Left lung (tissue), 14 donors: ENCODE measurements around the gene FABP2. TPM values are rescaled to one million over a fixed set of nuclear protein-coding genes. Genes with fewer than 3 reads are reported as not detected.
"Not testable (repeated sequence)": the region's sequence is repeated elsewhere in the genome, so short reads cannot be mapped to it uniquely, and the experiment has no call there.

Experiments
- ATAC-seq: fragments of 200-7000 bp; cut with Tn5 transposase; one replicate; pipeline ENCODE4 v1.9.1; 2020; ENCODE audit warnings: moderate library complexity
- DNase-seq, 4 donors: peaks; one replicate each; pipeline ENCODE4 v3.0.0-alpha.2; 2013 to 2020
- H3K27ac ChIP-seq, 2 donors: fragments of 200-600 bp; sonication (generic) in 1 of 2; one replicate each; pipeline versions ENCODE4 v1.5.0 to v1.8.0; 2020 to 2021
- H3K27me3 ChIP-seq, 2 donors: fragments of 200-600 bp; sonication (generic) in 1 of 2; one replicate each; pipeline versions ENCODE4 v1.5.0 to v1.8.0; 2020 to 2021
- H3K36me3 ChIP-seq, 2 donors: fragments of 200-600 bp; sonication (generic) in 1 of 2; one replicate each; pipeline versions ENCODE4 v1.5.0 to v1.8.0; 2020 to 2021
- H3K4me1 ChIP-seq, 2 donors: fragments of 200-600 bp; one replicate each; pipeline ENCODE4 v1.8.0; 2021
- H3K4me3 ChIP-seq, 2 donors: fragments of 200-600 bp; sonication (generic) in 1 of 2; one replicate each; pipeline versions ENCODE4 v1.5.0 to v1.8.0; 2020 to 2021; ENCODE audit warnings: mild to moderate bottlenecking in 1 of 2
- H3K9me3 ChIP-seq, 2 donors: fragments of 200-600 bp; sonication (generic) in 1 of 2; one replicate each; pipeline versions ENCODE4 v1.5.0 to v1.8.0; 2020 to 2021
- intact Hi-C, 2 donors: fragments of 100-400 bp; cut with DNase I; formaldehyde crosslinking; loops; one replicate each; pipeline versions ENCODE4 v1.11.2 to v1.14.2; 2022
- long read RNA-seq, 12 donors: library from polyadenylated mRNA in 2 of 12; unstranded in 2 of 12; transcript quantifications; one replicate each; pipeline ENCODE4 v2.0.0 and lab custom pipeline, GENCODE V29; 2019 to 2026
- polyA plus RNA-seq, 6 donors: library from polyadenylated mRNA; unstranded; fragments of 120-200 nt; gene quantifications; one replicate each; pipeline ENCODE4 v1.2.1, GENCODE V29; 2013; ENCODE audit not compliant: insufficient read length in 6 of 6
- total RNA-seq, 2 donors: library from RNA; stranded (reverse); fragmentation: NEBNext Ultra II Directional; extraction: Animal tissue kit (Norgen Biotek cat#: 25700); gene quantifications; one replicate each; pipeline ENCODE4 v1.2.1, GENCODE V29; 2021
- TF ChIP-seq, protein P1 (sequence below), 2 donors: fragments of 200-600 bp; sonication (generic) in 1 of 2; IDR thresholded peaks; one replicate each; pipeline versions ENCODE4 v1.5.0 to v1.8.0; 2021; ENCODE audit warnings: antibody characterized with exemption in 2 of 2
- donor health status: DM: no; HTN: yes; CAD: no.
- donor health status: DM: no; HTN: no; CAD: no.

FABP2 gene
- total RNA-seq (not detected), polyA plus RNA-seq (under 1 TPM in 1 of 6 donors, not detected in 5; 0.06 TPM)
- long read RNA-seq, donor 1, transcript FABP2-201 (4 exons, 2,478 nt), result major isoform, 5 of 5 reads
- long read RNA-seq, donor 1, partial matches to known transcripts, result 0 of 5 reads
- long read RNA-seq, donor 1, other reads (novel, unspliced or antisense), result 0 of 5 reads
- long read RNA-seq, donor 2, transcript FABP2-201 (4 exons, 2,478 nt), result major isoform, 5 of 5 reads
- long read RNA-seq, donor 2, partial matches to known transcripts, result 0 of 5 reads
- long read RNA-seq, donor 2, other reads (novel, unspliced or antisense), result 0 of 5 reads
- long read RNA-seq, donor 3, result 0 reads
- long read RNA-seq, donor 4, result 0 reads
- long read RNA-seq, donor 5, result 0 reads
- long read RNA-seq, donor 6, result 0 reads
- long read RNA-seq, donor 7, result 0 reads
- long read RNA-seq, donor 8, result 0 reads
- long read RNA-seq, donor 9, partial matches to known transcripts, result 0 of 3 reads
- long read RNA-seq, donor 9, other reads (novel, unspliced or antisense), result 0 of 3 reads
- long read RNA-seq, donor 10, result 0 reads
- long read RNA-seq, donor 11, partial matches to known transcripts, result 0 of 1 reads
- long read RNA-seq, donor 11, other reads (novel, unspliced or antisense), result 0 of 1 reads
- long read RNA-seq, donor 12, result 0 reads

DNA sequence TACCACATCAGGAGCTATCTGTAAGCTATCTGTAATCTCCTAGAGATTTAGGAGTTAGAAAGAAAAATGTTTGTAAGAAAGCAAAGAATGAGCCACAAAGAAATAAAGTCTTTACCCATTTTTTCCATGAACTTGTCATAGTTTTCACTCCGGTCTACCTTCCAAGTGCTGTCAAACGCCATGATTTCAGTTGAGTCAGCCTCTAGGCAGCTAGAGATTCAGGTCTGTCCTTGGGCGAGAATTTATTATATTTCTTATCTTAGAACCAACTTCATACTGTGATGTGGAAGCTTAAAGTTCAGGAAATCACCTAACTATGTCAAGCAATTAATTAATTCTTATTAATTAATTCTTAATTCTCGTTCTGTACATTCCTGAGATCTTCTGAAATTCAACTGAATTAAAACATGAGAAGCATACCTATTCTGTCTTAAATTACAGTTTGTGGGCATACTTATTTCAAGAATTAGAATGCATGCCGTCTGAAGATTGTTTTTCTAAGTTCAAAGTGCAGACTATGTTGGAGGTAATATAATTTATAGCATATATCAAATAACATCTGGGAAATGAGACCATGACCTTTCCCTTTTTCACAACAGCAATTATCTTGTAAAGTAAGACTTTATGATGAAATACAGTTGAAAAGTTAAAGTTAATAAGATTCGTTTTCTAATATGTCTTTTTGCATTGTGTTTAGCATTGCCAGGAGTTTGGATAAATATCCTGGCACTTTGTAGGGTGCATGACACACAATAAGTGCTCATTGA, at the start of gene FABP2:
TSS of gene FABP2 (minus strand) at position 218 of the 767 bp plus-strand sequence. CDS start at position 182, 36 bp downstream.
- intact Hi-C loops, result no loop called here
- TF ChIP-seq, protein P1, sequence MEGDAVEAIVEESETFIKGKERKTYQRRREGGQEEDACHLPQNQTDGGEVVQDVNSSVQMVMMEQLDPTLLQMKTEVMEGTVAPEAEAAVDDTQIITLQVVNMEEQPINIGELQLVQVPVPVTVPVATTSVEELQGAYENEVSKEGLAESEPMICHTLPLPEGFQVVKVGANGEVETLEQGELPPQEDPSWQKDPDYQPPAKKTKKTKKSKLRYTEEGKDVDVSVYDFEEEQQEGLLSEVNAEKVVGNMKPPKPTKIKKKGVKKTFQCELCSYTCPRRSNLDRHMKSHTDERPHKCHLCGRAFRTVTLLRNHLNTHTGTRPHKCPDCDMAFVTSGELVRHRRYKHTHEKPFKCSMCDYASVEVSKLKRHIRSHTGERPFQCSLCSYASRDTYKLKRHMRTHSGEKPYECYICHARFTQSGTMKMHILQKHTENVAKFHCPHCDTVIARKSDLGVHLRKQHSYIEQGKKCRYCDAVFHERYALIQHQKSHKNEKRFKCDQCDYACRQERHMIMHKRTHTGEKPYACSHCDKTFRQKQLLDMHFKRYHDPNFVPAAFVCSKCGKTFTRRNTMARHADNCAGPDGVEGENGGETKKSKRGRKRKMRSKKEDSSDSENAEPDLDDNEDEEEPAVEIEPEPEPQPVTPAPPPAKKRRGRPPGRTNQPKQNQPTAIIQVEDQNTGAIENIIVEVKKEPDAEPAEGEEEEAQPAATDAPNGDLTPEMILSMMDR (IDR thresholded peaks at IDR 0.05), result no peak
- no peak for ATAC-seq
- Histone ChIP-seq H3K27me3 (no peaks in the 10 kb centered on the region), H3K9me3 (no peaks in the 10 kb centered on the region), H3K4me3 (no peak within 1 kb of the TSS), H3K36me3 (no peaks in the 10 kb centered on the region), H3K4me1 (no peaks in the 10 kb centered on the region), H3K27ac (no peak within 1 kb of the TSS)
- no peak for DNase-seq

DNA sequence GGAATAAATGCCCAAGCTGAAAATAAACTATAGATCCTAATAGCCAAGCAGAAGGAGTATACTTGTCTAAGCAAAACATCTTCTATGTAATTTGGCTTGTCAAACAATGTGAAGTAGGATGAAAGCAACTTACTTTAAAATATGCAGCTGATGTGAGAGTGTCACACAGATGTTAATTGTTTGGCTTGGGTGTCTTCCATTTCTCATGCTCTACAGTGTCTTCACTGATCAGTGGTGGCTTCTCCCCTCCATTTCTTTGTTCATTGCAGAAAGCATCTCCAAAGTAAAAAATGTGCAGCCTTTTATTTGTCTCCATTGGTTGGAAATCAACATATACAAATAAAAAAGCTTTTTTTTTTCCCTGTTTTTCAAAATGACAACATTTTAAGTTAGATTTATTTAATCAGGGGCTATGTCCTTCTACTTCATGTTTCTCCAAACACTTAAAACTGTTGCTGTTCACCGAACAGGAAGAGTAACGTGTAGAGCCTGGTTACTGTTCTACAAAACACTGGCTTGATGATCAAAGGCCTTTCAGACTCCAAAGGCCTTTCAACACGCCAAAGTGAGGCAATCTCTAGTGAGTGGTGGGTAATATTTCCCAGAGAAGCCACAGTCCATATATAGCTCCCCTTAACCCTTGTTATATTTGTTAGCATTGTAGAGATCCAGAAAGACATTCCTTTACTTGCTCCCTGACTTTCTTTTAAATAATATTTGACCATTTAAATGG, 49.2 kb upstream of the FABP2 start:
- intact Hi-C loops, H3K4me3 ChIP-seq, H3K36me3 ChIP-seq, DNase-seq, H3K27me3 ChIP-seq, H3K4me1 ChIP-seq, H3K9me3 ChIP-seq: not testable (repeated sequence)
- peak overlapping the region in 1 of 2 donors; percentile 89 for H3K27ac ChIP-seq
- ATAC-seq, result peak; percentile 82

DNA sequence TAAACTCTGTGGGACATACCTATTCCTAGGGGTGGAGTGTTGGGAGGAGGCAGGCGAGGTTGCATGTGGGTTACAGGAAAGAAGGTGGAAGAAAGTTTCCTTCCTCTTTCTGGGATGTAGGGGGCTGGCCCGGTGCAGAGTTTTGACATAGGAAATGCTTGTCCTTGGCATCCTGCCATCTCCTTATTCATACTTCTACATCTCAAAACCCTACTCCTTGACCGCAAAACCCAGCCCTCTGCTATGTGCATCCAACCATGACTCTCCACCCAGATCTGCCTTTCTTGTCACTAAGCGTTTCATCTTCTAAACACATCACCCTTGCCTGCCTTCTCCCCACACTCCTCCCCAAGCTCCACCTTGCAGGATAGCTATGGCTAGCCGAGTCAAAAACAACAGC, 48.5 kb upstream of the FABP2 start:
- H3K9me3 ChIP-seq, H3K27me3 ChIP-seq, H3K36me3 ChIP-seq, H3K4me1 ChIP-seq, intact Hi-C loops, H3K4me3 ChIP-seq: not testable (repeated sequence)
- DNase-seq (peak in 2 of 4 donors; percentile 3 to 31), ATAC-seq (peak; percentile 85)
- H3K27ac ChIP-seq, result peak overlapping the region in 1 of 2 donors; percentile 89

DNA sequence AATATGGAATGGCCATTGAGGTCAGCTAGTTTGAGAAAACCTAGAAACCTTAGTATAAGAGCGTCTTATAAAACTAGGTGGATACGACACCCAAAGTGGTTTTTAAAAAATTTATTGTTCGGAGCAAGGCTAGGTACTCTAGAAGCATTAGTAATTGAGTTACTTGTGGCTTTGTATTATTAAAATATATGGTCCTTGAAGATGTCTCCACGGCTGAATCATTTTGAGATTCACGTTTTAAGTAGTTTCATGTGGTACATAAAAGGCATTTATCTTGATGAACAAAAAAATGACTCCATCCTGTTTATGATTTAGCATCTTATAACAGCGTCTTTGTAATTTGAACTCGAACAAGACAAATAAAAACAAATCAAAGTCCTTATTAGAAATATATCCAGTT, 44.9 kb upstream of the FABP2 start:
- H3K9me3 ChIP-seq, H3K4me1 ChIP-seq, ATAC-seq, intact Hi-C loops, H3K27me3 ChIP-seq, H3K4me3 ChIP-seq, H3K36me3 ChIP-seq, DNase-seq, H3K27ac ChIP-seq: not testable (repeated sequence)

DNA sequence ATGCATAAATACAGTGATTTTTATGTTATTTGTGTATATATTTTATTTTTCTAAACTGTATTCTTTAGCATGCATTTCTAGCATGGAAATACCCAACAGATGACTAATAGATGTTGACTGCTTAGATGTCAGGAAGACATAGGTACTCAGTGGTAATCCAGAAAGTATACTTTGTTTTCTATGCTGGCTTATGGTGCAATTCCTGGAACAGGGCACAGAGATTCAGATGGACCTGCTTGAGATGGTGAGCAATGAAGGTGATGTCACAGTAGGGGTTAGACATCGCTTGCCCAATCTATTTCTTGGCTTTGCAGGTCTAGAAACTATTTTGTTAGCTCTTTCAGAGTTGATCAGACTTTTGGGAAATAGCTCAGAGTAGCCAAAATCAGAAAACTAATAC, 42.3 kb upstream of the FABP2 start:
- DNase-seq, ATAC-seq, H3K9me3 ChIP-seq, H3K4me3 ChIP-seq, H3K27me3 ChIP-seq, H3K36me3 ChIP-seq, H3K4me1 ChIP-seq, intact Hi-C loops: not testable (repeated sequence)
- H3K27ac ChIP-seq, result peak overlapping the region in 1 of 2 donors; percentile 5

DNA sequence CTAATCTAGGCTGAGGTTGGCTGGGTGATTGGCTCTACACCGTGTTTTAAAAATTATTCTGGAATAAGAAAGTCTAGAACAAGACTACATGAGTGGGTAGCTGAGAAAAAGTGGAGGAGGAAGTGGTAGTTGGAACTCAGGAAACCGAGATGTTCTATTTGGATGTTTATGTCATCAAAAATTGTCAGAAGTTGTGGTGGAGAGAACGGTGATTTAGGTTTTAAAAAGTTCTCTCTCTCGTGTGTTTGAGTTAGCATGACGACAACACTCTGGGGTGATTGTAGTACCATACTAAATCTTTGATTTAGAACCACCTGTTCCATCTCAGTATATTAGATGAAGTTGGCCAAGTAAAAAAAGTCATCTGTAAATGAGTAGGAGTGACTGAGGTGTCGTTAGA, 41.4 kb upstream of the FABP2 start:
- intact Hi-C loops, ATAC-seq: not testable (repeated sequence)

DNA sequence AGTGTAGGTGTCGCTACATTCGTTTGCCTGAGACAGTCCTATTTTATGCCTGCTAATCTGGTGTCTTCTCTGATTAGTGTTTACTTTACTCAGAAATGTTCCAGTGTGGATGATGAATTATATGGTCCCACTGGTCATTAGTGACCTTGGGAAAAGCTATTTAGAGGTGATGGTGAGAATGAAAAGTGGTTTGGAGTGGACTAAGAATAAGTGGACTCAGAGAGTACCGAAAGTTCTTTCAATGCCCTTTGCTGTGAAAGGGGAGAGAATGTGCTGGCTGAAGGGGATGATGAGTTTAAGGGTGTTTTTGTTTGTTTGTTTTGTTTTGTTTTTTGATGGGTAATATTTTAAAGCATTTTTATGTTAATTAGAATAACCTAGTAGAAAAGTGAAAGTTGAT, 40.5 kb upstream of the FABP2 start:
- H3K9me3 ChIP-seq, H3K27me3 ChIP-seq, H3K27ac ChIP-seq, intact Hi-C loops, H3K36me3 ChIP-seq, ATAC-seq, H3K4me1 ChIP-seq, DNase-seq, H3K4me3 ChIP-seq: not testable (repeated sequence)

More for the DNA sequence above, 41.4 kb upstream of the FABP2 start:
- H3K36me3 ChIP-seq, DNase-seq, H3K27me3 ChIP-seq, H3K4me3 ChIP-seq, H3K4me1 ChIP-seq, H3K9me3 ChIP-seq: not testable (repeated sequence)
- H3K27ac ChIP-seq, result peak overlapping the region in 1 of 2 donors; percentile 5

DNA sequence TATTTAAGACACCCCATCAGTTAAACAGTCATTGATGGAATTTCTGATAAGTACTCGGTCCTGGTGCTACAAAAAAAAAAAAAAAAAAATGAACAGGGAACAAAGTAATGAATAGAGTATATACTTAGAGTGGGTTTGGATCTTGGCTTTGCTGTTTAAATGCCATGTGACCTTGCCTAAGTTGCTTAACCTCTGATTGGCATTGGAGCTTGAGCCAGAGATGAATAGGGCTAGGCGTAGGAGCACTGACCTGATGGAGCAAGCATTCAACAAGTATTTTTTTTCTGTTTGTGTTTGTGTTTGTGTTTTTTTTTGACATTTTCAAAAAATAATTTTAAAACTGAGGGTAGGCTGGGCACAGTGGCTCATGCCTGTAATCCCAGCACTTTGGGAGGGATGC, 37.9 kb upstream of the FABP2 start:
- H3K4me1 ChIP-seq, H3K4me3 ChIP-seq, H3K27me3 ChIP-seq, H3K9me3 ChIP-seq, DNase-seq, ATAC-seq, H3K27ac ChIP-seq, H3K36me3 ChIP-seq, intact Hi-C loops: not testable (repeated sequence)

DNA sequence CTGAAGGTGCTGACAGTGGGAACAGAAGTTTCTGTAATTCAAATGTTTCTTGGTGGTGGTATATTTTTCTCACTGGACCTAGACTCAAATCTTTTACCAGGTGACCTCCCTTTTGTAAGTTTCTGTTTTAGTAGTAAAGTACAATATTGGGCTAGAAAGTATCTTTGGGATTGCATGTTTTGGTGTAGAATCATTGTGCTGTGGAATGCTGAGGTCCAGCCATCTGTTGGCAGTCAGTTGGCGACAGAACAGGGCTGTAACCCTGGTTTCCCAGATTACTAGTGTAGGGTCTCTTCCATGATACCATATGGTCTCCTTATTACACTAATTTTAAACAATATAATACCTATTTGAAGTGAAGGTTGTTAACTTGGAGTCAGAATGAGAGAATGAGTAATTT, 34.9 kb upstream of the FABP2 start:
- H3K27me3 ChIP-seq, DNase-seq, intact Hi-C loops, H3K36me3 ChIP-seq, H3K4me3 ChIP-seq, H3K9me3 ChIP-seq, H3K4me1 ChIP-seq, H3K27ac ChIP-seq, ATAC-seq: not testable (repeated sequence)

DNA sequence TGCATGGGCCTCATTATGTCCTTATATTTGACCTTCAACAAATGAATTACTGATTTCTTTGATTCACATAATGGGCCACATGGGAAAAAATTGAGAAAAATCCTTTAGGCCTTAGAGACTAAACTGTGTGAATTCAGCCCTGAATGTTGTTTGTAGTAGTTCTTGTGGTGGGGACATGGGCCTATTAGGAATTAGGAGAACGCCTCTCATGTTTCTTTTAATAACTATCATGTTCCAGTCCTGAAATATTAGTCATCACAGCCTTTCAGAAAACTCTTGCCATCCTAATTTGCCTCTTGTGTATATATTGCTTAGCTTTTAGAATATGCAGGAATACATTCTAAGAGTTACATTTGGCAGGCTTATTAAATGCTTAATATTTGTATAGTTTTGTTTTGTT, 34.1 kb upstream of the FABP2 start:
- H3K4me1 ChIP-seq, H3K9me3 ChIP-seq, H3K36me3 ChIP-seq, H3K27ac ChIP-seq, DNase-seq, intact Hi-C loops, H3K4me3 ChIP-seq, H3K27me3 ChIP-seq: not testable (repeated sequence)
- ATAC-seq, result peak; percentile 62

DNA sequence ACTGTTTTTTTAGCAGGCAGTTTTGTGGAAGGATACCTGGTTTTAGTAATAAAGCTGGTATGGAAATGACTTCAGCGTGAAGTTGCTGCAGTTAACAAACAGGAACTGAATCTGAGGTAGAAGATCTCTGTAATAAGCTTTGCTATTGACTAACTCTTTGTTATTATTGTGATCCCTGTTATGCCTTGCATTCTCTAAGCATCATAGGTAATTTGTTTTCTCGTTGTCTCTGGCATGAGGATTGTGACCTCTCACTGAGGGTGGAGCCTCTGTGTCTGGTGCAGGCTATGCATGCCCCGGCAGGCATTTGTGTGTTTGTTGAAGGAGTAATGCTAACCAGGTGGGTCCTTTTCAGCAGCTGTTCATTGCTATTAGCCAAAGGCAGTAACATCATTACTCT, 31.4 kb upstream of the FABP2 start:
- H3K27ac ChIP-seq, DNase-seq, H3K4me3 ChIP-seq, H3K27me3 ChIP-seq, H3K36me3 ChIP-seq, ATAC-seq, H3K9me3 ChIP-seq, intact Hi-C loops, H3K4me1 ChIP-seq: not testable (repeated sequence)
